Pancreas (tissue), 10 donors: Measurements from ENCODE around the gene TLR9. TPM values are rescaled to one million over a fixed set of nuclear protein-coding genes. Genes with fewer than 3 reads are reported as not detected.
A peak's percentile ranks its signal among the peaks of the same experiment; 100 is the strongest.

ENCODE experiments used
- ATAC-seq, 4 donors: fragments of 200-7000 bp; cut with Tn5 transposase; one replicate each; pipeline versions ENCODE4 v1.8.0 to v1.9.1; 2020; ENCODE audit warnings: mild to moderate bottlenecking in 4 of 4, moderate library complexity in 4 of 4
- DNase-seq, 6 donors: peaks; one replicate each; pipeline ENCODE4 v3.0.0-alpha.2; 2020
- FAIRE-seq: peaks from 2 replicates; lab custom pipeline; 2012; peaks lifted over from hg19 to GRCh38; lab: Jason Lieb, UNC
- H3K27ac ChIP-seq, 4 donors: fragments of 200-600 bp; sonication (generic); 1 replicate in 3 of 4; 2 replicates in 1 of 4; pipeline versions ENCODE4 v1.5.0 to v1.8.0; 2020
- H3K27me3 ChIP-seq, 4 donors: fragments of 200-600 bp; one replicate each; pipeline ENCODE4 v1.8.0; 2021
- H3K36me3 ChIP-seq, 3 donors: fragments of 200-600 bp; sonication (generic) in 1 of 3; one replicate each; pipeline versions ENCODE4 v1.5.0 to v1.8.0; 2020 to 2021
- H3K4me1 ChIP-seq, 3 donors: fragments of 200-600 bp; one replicate each; pipeline ENCODE4 v1.8.0; 2021
- H3K4me3 ChIP-seq, 4 donors: fragments of 200-600 bp; sonication (generic) in 2 of 4; one replicate each; pipeline versions ENCODE4 v1.5.0 to v1.8.0; 2020 to 2021
- H3K9me3 ChIP-seq, 4 donors: fragments of 200-600 bp; one replicate each; pipeline ENCODE4 v1.8.0; 2021
- WGBS, 2 donors: extraction: QIAGEN DNeasy Blood & Tissue Kit; methylation state at CpG; one replicate each; pipeline ENCODE4 v1.1.7; 2013; 5-methylcytosine and 5-hydroxymethylcytosine counted together
- intact Hi-C, 3 donors: fragments of 100-400 bp; cut with DNase I; formaldehyde crosslinking; loops; one replicate each; pipeline versions ENCODE4 v1.11.1 to v1.14.2; 2022
- polyA plus RNA-seq, 2 donors: library from polyadenylated mRNA; stranded (reverse); fragments of 200-250 nt; gene quantifications; one replicate each; pipeline ENCODE4 v1.2.3, GENCODE V29; 2013
- total RNA-seq, 6 donors: library from RNA; stranded (reverse); fragmentation: NEBNext Ultra II Directional in 4 of 6; extraction: Animal tissue kit (Norgen Biotek cat#: 25700) in 4 of 6; gene quantifications; one replicate each; pipeline versions ENCODE4 v1.2.1 to v1.2.4, GENCODE V29; 2021 to 2023
- TF ChIP-seq, protein P1 (sequence below), 4 donors: fragments of 200-600 bp; sonication (generic) in 3 of 4; IDR thresholded peaks; one replicate each; pipeline versions ENCODE4 v1.5.0 to v1.8.0; 2021; ENCODE audit warnings: antibody characterized with exemption in 4 of 4
- donor health status: healthy with polysubstance abuse.
- donor health status: DM: no; HTN: no; CAD: no; lungs with moderate emphysema.
- donor health status: DM: no; HTN: no; CAD: no.
- donor health status: control.
- donor health status: control.
- donor health status: Bipolar disorder and iron deficiency.
- donor health status: DM: yes; HTN: yes; CAD: no.
- donor health status: DM: no; HTN: no; CAD: no.
- donor health status: DM: no; HTN: no; CAD: no.
- donor health status: DM: yes; HTN: yes; CAD: no.

Gene TLR9
- total and polyA plus RNA-seq, 8 donors = 0.03 to 0.47 (median 0.05) TPM; not detected in 2

- ATAC-seq = peak; percentile 92 to 95 (median 94)
- 24% methylated on average over 13 of the region's 13 CpGs for WGBS, 2 donors
- Histone ChIP-seq H3K27ac (peak overlapping the region; percentile 54 to 82 (median 74)), H3K4me3 (no peak overlapping the region), H3K27me3 (no peaks in the 10 kb centered on the region), H3K36me3 (peaks cover 0 to 29% (median 8%) of the 10 kb centered on the region in 3 donors), H3K9me3 (no peaks in the 10 kb centered on the region), H3K4me1 (peaks cover 13 to 16% (median 15%) of the 10 kb centered on the region in 3 donors)
- FAIRE-seq = peak; percentile 81
- intact Hi-C loops = no loop called here
- TF ChIP-seq, protein P1, sequence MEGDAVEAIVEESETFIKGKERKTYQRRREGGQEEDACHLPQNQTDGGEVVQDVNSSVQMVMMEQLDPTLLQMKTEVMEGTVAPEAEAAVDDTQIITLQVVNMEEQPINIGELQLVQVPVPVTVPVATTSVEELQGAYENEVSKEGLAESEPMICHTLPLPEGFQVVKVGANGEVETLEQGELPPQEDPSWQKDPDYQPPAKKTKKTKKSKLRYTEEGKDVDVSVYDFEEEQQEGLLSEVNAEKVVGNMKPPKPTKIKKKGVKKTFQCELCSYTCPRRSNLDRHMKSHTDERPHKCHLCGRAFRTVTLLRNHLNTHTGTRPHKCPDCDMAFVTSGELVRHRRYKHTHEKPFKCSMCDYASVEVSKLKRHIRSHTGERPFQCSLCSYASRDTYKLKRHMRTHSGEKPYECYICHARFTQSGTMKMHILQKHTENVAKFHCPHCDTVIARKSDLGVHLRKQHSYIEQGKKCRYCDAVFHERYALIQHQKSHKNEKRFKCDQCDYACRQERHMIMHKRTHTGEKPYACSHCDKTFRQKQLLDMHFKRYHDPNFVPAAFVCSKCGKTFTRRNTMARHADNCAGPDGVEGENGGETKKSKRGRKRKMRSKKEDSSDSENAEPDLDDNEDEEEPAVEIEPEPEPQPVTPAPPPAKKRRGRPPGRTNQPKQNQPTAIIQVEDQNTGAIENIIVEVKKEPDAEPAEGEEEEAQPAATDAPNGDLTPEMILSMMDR (IDR thresholded peaks at IDR 0.05) = no peak
- DNase-seq = peak; percentile 85 to 96 (median 94)
Measured at GRCh38 chr3:52216585-52217408, 8.6 kb downstream of the TLR9 start.

DNA sequence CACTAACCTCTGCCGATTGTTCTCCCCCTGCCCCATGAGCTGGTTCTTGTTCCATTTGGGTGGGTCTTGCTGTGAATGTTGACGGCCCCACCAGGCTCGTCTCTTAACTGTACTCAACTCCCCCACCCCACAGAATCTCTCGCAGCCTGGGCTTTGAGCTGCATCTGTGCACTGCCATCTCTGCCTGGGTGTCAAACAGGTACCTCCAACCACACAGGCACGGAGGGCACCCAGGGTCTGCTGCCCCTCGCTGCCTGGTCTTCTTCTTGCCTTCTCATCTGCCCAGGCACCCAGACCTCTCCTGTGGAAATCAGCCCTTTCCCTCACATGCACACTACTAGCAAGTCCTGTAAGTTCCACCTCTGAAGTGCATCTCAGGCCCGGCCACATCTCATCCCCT, 10.1 kb downstream of the TLR9 start:
- 95 to 96% methylated on average over 7 of the region's 7 CpGs for WGBS, 2 donors
- peaks cover 0 to 42% (median 21%) of the 10 kb centered on the region in 3 donors for H3K36me3 ChIP-seq
- H3K27me3 ChIP-seq = no peaks in the 10 kb centered on the region
- no peak for FAIRE-seq
- intact Hi-C loops = no loop called here
- H3K27ac ChIP-seq = no peak overlapping the region
- no peaks in the 10 kb centered on the region for H3K9me3 ChIP-seq
- H3K4me1 ChIP-seq = peaks cover 13 to 16% (median 15%) of the 10 kb centered on the region in 3 donors
- no peak overlapping the region for H3K4me3 ChIP-seq
- ATAC-seq = no peak
- TF ChIP-seq, protein P1 (IDR thresholded peaks at IDR 0.05) = no peak
- DNase-seq = no peak

- intact Hi-C loops = no loop called here
- Histone ChIP-seq H3K4me1 (peaks cover 13 to 16% (median 15%) of the 10 kb centered on the region in 3 donors), H3K9me3 (no peaks in the 10 kb centered on the region), H3K27me3 (no peaks in the 10 kb centered on the region), H3K27ac (no peak overlapping the region), H3K36me3 (peaks cover 0 to 55% (median 26%) of the 10 kb centered on the region in 3 donors), H3K4me3 (no peak overlapping the region)
- DNase-seq = no peak
- ATAC-seq = no peak
- FAIRE-seq = no peak
- TF ChIP-seq, protein P1 (IDR thresholded peaks at IDR 0.05) = no peak
Measured at GRCh38 chr3:52213901-52214300, 11.5 kb downstream of the TLR9 start.

DNA sequence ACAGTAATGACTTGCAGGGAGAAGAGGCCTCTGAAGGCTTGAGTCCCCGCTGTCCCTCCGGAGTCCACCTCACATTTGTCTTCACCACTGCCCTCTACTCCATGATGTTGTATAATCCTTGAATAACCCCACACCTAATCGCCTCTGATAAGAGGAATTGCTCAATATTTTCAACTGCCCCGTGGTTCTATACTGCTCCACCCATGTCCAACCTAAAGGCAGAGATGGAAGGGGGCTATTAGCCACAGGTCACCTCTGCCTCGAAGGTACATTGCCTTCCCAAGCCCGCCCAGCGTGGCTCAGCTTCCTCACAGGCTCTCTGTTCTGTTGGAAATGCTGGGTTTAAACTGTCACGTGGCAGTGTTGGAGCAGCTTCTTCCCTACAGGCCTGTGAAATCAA, 12.4 kb downstream of the TLR9 start:
- no peak for ATAC-seq
- TF ChIP-seq, protein P1 (IDR thresholded peaks at IDR 0.05) = no peak
- H3K9me3 ChIP-seq = no peaks in the 10 kb centered on the region
- no peaks in the 10 kb centered on the region for H3K27me3 ChIP-seq
- FAIRE-seq = no peak
- peaks cover 13 to 16% (median 15%) of the 10 kb centered on the region in 3 donors for H3K4me1 ChIP-seq
- intact Hi-C loops = no loop called here
- DNase-seq = no peak
- H3K36me3 ChIP-seq = peaks cover 0 to 64% (median 31%) of the 10 kb centered on the region in 3 donors
- WGBS, 2 donors = 65 to 70% methylated on average over 8 of the region's 8 CpGs
- no peak overlapping the region for H3K4me3 ChIP-seq
- no peak overlapping the region for H3K27ac ChIP-seq
